IMR-90 (cell line): Measurements from ENCODE around the gene PCCA. TPM values are rescaled to one million over a fixed set of nuclear protein-coding genes. Genes with fewer than 3 reads are reported as not detected.
"Not testable (repeated sequence)": the region's sequence is repeated elsewhere in the genome, so short reads cannot be mapped to it uniquely, and the experiment has no call there.

Experiments
- ATAC-seq: fragments of 200-7000 bp; cut with Tn5 transposase; 2 replicates; pipeline ENCODE4 v1.9.1; 2020; ENCODE audit warnings: low read depth, mild to moderate bottlenecking, moderate library complexity
- BruUV-seq: library from RNA; stranded (reverse); fragments of 400-500 nt; replicated peaks from 2 replicates; lab custom pipeline; 2021; lab: Mats Ljungman, UMichigan
- CTCF ChIA-PET: fragments of 300-600 bp; formaldehyde crosslinking; extraction: SDS; loops from one replicate; lab custom pipeline; 2021; ENCODE audit warnings: antibody characterized with exemption; lab: Yijun Ruan, JAX
- POLR2A ChIA-PET: fragments of 300-600 bp; sonication (Branson Sonifier 250); formaldehyde crosslinking; loops from one replicate; lab custom pipeline; 2022; ENCODE audit warnings: antibody characterized with exemption; ENCODE audit not compliant: unreplicated experiment; lab: Charles Lee
- DNase-seq: peaks from one replicate; pipeline ENCODE4 v3.0.0; 2013
- H2AFZ ChIP-seq: replicated peaks from 2 replicates; pipeline ENCODE3; 2013; ENCODE audit warnings: low read length, mild to moderate bottlenecking; ENCODE audit not compliant: poor library complexity
- H2AK5ac ChIP-seq: 2 replicates; pipeline ENCODE4 v1.6.1; 2013; ENCODE audit warnings: low read depth, low read length, inconsistent platforms
- H2AK9ac ChIP-seq: replicated peaks from 2 replicates; pipeline ENCODE3; 2013; ENCODE audit warnings: mild to moderate bottlenecking, low read depth, low read length, moderate library complexity; ENCODE audit not compliant: poor library complexity
- H2BK120ac ChIP-seq: 2 replicates; pipeline ENCODE4 v1.6.1; 2013; ENCODE audit warnings: low read depth, low read length, inconsistent platforms
- H2BK15ac ChIP-seq: 3 replicates; pipeline ENCODE4 v1.6.1; 2013; ENCODE audit warnings: low read depth, low read length, inconsistent platforms
- H2BK20ac ChIP-seq: 2 replicates; pipeline ENCODE4 v1.6.1; 2013; ENCODE audit warnings: low read depth, mild to moderate bottlenecking, inconsistent platforms, low read length, moderate library complexity
- H2BK5ac ChIP-seq: 2 replicates; pipeline ENCODE4 v1.6.1; 2013; ENCODE audit warnings: mild to moderate bottlenecking, low read depth, low read length, inconsistent platforms; ENCODE audit not compliant: poor library complexity, severe bottlenecking
- H3K14ac ChIP-seq: replicated peaks from 2 replicates; pipeline ENCODE4 v1.6.1; 2013; ENCODE audit warnings: low read depth, low read length, inconsistent platforms
- H3K18ac ChIP-seq: 2 replicates; pipeline ENCODE4 v1.6.1; 2013; ENCODE audit warnings: low read depth, low read length, control low read depth
- H3K23ac ChIP-seq: 2 replicates; pipeline ENCODE4 v1.6.1; 2013; ENCODE audit warnings: low read depth, low read length, inconsistent platforms
- H3K27ac ChIP-seq: 2 replicates; pipeline ENCODE4 v1.5.1; 2013; ENCODE audit warnings: mild to moderate bottlenecking, control low read depth, low read length; ENCODE audit not compliant: insufficient read depth
- H3K27me3 ChIP-seq: 2 replicates; pipeline ENCODE4 v1.6.1; 2013; ENCODE audit warnings: low read length; ENCODE audit not compliant: control insufficient read depth, insufficient read depth
- H3K36me3 ChIP-seq: 2 replicates; pipeline ENCODE4 v1.6.1; 2013; ENCODE audit warnings: low read length, mixed read lengths; ENCODE audit not compliant: control insufficient read depth, insufficient read depth
- H3K4ac ChIP-seq: 2 replicates; pipeline ENCODE4 v1.6.1; 2013; ENCODE audit warnings: low read depth, low read length, inconsistent platforms
- H3K4me1 ChIP-seq: 2 replicates; pipeline ENCODE4 v1.6.1; 2013; ENCODE audit warnings: low read length, mixed read lengths; ENCODE audit not compliant: control insufficient read depth, insufficient read depth
- H3K4me2 ChIP-seq: 2 replicates; pipeline ENCODE4 v1.6.1; 2013; ENCODE audit warnings: low read depth, mild to moderate bottlenecking, control low read depth, low read length, moderate library complexity
- H3K4me3 ChIP-seq: 2 replicates; pipeline ENCODE4 v1.5.1; 2013; ENCODE audit warnings: low read depth, mild to moderate bottlenecking, control low read depth, low read length, moderate library complexity; ENCODE audit not compliant: insufficient read depth
- H3K56ac ChIP-seq: 2 replicates; pipeline ENCODE4 v1.6.1; 2013; ENCODE audit warnings: low read length, inconsistent platforms; ENCODE audit not compliant: insufficient read depth; ENCODE audit errors: extremely low read depth
- H3K79me1 ChIP-seq, 2 experiments: 2 replicates each; pipeline ENCODE4 v1.6.1; 2013; ENCODE audit warnings: low read length in 2 of 2, inconsistent platforms in 1 of 2, low read depth in 1 of 2
- H3K9ac ChIP-seq: 2 replicates; pipeline ENCODE4 v1.6.1; 2013; ENCODE audit warnings: low read depth, low read length, control low read depth
- H3K9me1 ChIP-seq: 2 replicates; pipeline ENCODE4 v1.6.1; 2013; ENCODE audit warnings: low read length, inconsistent platforms; ENCODE audit not compliant: insufficient read depth
- H3K9me3 ChIP-seq: 2 replicates; pipeline ENCODE4 v1.6.1; 2013; ENCODE audit warnings: low read length; ENCODE audit not compliant: control insufficient read depth, insufficient read depth
- H4K20me1 ChIP-seq: 2 replicates; pipeline ENCODE4 v1.6.1; 2013; ENCODE audit warnings: low read length, inconsistent platforms; ENCODE audit not compliant: insufficient read depth
- H4K5ac ChIP-seq: 2 replicates; pipeline ENCODE4 v1.6.1; 2013; ENCODE audit warnings: mild to moderate bottlenecking, low read depth, low read length, control low read depth
- H4K8ac ChIP-seq, 2 experiments: 2 replicates each; pipeline ENCODE4 v1.6.1; 2013; ENCODE audit warnings: low read depth in 2 of 2, low read length in 2 of 2, control low read depth in 1 of 2, inconsistent platforms in 1 of 2
- H4K91ac ChIP-seq: 2 replicates; pipeline ENCODE4 v1.6.1; 2013; ENCODE audit warnings: low read depth, low read length, inconsistent platforms; ENCODE audit not compliant: insufficient read depth
- RCOR1 ChIP-seq: IDR thresholded peaks from 2 replicates; pipeline ENCODE4 v1.6.1; 2012; ENCODE audit warnings: mild to moderate bottlenecking, low read length, improper control_type of control experiment; ENCODE audit not compliant: insufficient replicate concordance
- WGBS, 2 experiments: methylation state at CpG; one replicate each; pipeline versions ENCODE4 v1.1.5 to v1.1.7; 2013; ENCODE audit warnings: missing lambda C conversion rate in 2 of 2; ENCODE audit not compliant: insufficient read length in 1 of 2; ENCODE audit errors: extremely low coverage in 2 of 2; 5-methylcytosine and 5-hydroxymethylcytosine counted together
- dilution Hi-C: fragments of 300-500 bp; cut with HindIII; formaldehyde crosslinking; loops from one replicate; pipeline ENCODE4 v1.14.3; 2018; ENCODE audit warnings: low sequenced_read_pairs; ENCODE audit not compliant: unreplicated experiment
- in situ Hi-C: fragments of 300-500 bp; cut with MboI; formaldehyde crosslinking; loops from 3 replicates; pipeline ENCODE4 v1.14.3; 2019; ENCODE audit warnings: low sequenced_read_pairs, inconsistent platforms, mixed read lengths
- intact Hi-C: fragments of 100-400 bp; cut with micrococcal nuclease; formaldehyde crosslinking; loops from 2 replicates; pipeline ENCODE4 v1.10.0; 2022
- polyA plus RNA-seq, 3 experiments: library from polyadenylated mRNA; depleted of rRNA; stranded (reverse); fragments of >200 nt; gene quantifications; 2 replicates each; pipeline ENCODE4 v1.2.3, GENCODE V29; 2012; ENCODE audit warnings: low replicate concordance in 1 of 3
- total RNA-seq: library from RNA; depleted of rRNA; stranded (reverse); fragments of >200 nt; gene quantifications from 2 replicates; pipeline ENCODE4 v1.2.3, GENCODE V29; 2012

PCCA gene
- total and polyA plus RNA-seq, 2 of the 4 experiments (the other 2 are of a cell fraction) = 7.6 to 24.0 TPM

DNA sequence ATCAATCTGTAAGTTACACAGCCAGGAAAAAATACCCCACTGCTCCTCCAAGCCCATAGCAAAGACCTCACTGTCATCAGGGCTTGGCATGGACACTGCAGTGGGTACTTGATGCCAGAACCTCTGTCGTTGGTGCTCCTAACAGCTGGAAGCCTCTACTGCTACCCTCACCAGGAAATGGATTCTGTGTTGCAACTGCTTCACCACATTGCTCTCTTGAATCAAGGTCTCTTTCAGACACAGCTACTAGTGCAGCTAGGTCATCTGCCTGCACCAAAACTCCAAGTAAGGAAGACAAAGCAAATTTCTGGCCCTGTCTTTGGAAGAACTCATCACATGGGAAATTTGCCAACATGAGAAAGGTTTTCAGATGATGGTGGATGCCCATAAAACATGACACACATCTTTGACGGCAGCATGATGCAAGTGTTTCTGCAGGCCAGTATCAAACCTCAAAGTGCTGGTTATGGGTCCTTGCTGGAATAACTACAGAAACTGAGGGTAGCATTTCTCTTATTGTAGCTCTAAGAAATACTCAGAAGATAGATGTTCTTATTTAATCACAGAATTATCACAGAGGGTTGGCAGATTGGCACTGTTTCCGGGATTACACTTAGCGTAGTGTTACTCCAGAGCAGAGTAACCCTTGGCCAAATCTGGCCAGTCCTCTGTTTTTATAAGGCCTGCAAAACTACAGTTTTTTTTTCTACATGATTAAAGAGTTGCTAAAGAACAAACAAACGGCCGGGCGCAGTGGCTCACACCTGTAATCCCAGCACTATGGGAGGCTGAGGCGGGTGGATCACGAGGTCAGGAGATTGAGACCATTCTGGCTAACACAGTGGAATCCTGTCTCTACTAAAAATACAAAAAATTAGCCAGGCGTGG lies 12.9 kb upstream of the PCCA start (continued):
- TF ChIP-seq RCOR1 = no peak

- H3K4me1 ChIP-seq, H3K27ac ChIP-seq, H2BK5ac ChIP-seq, H3K9me3 ChIP-seq, in situ Hi-C loops, dilution Hi-C loops, ATAC-seq, DNase-seq, intact Hi-C loops, H2AFZ ChIP-seq, H3K14ac ChIP-seq, H4K8ac ChIP-seq, H3K18ac ChIP-seq, H2BK15ac ChIP-seq, H3K4me3 ChIP-seq, H2AK9ac ChIP-seq, H3K9ac ChIP-seq, H3K23ac ChIP-seq, POLR2A ChIA-PET, H3K9me1 ChIP-seq, H3K27me3 ChIP-seq, H4K20me1 ChIP-seq, H3K4me2 ChIP-seq, H4K5ac ChIP-seq, H3K4ac ChIP-seq, H2AK5ac ChIP-seq, H3K79me1 ChIP-seq, H3K56ac ChIP-seq, H3K36me3 ChIP-seq, H2BK20ac ChIP-seq, BruUV-seq, CTCF ChIA-PET, H2BK120ac ChIP-seq, H4K91ac ChIP-seq: not testable (repeated sequence)
- WGBS, 2 experiments = no CpG with 5 or more reads among the region's 9 CpGs
Measured at GRCh38 chr13:100079003-100079402, 9.9 kb upstream of the PCCA start.

- intact Hi-C loops = not testable (repeated sequence)
Measured at GRCh38 chr13:100083401-100083800, 5.5 kb upstream of the PCCA start.

More at GRCh38 chr13:100083401-100083800, 5.5 kb upstream of the PCCA start:
- H3K4me1 ChIP-seq, dilution Hi-C loops, H3K4ac ChIP-seq, H2BK15ac ChIP-seq, H4K5ac ChIP-seq, H4K91ac ChIP-seq, H3K4me3 ChIP-seq, H2AK5ac ChIP-seq, H2BK20ac ChIP-seq, BruUV-seq, H3K27me3 ChIP-seq, H2BK5ac ChIP-seq, H2AFZ ChIP-seq, H4K20me1 ChIP-seq, H3K36me3 ChIP-seq, H3K56ac ChIP-seq, H2BK120ac ChIP-seq, ATAC-seq, H3K9me3 ChIP-seq, H3K18ac ChIP-seq, DNase-seq, H3K9ac ChIP-seq, CTCF ChIA-PET, in situ Hi-C loops, H3K27ac ChIP-seq, H3K14ac ChIP-seq, H3K23ac ChIP-seq, H4K8ac ChIP-seq, H3K4me2 ChIP-seq, H2AK9ac ChIP-seq, H3K9me1 ChIP-seq, POLR2A ChIA-PET: not testable (repeated sequence)
- no CpG with 5 or more reads among the region's 6 CpGs for WGBS, 2 experiments
- H3K79me1 ChIP-seq = peaks cover 0 to 14% of the 10 kb centered on the region in 2 experiments; a peak in 2 of 4 replicates
